ENCODE data around the gene ZNF697. TPM values are rescaled to one million over a fixed set of nuclear protein-coding genes. Genes with fewer than 3 reads are reported as not detected.
A peak's percentile ranks its signal among the peaks of the same experiment; 100 is the strongest.

The ZNF697 gene
- total RNA-seq, 1 donor from 2014 or later, result 8.3 TPM

- Histone ChIP-seq H3K36me3 (no peaks in the 10 kb centered on the region), H3K79me2 (ENCODE audit: low read depth) (peaks cover 6% of the 10 kb centered on the region), H2AFZ (replicated peaks) (no peak overlapping the region), H3K27ac (no peak overlapping the region), H3K4me2 (no peak overlapping the region), H4K20me1 (ENCODE audit: low read depth) (peaks cover 8% of the 10 kb centered on the region), H3K4me1 (peaks cover 10% of the 10 kb centered on the region), H3K4me3 (no peak overlapping the region), H3K9ac (no peak overlapping the region), H3F3A (ENCODE audit: low read depth) (peaks cover 3% of the 10 kb centered on the region), H3K27me3 (peaks cover 21% of the 10 kb centered on the region), H3K9me3 (ENCODE audit: low read depth) (no peaks in the 10 kb centered on the region)
- Mint-ChIP-seq H3K36me3 (no peaks in the 10 kb centered on the region), H3K27ac (no peak overlapping the region), H3K9me3 (no peaks in the 10 kb centered on the region), H3K4me1 (peaks cover 9% of the 10 kb centered on the region), H3K27me3 (ENCODE audit: insufficient read depth, low read depth) (peaks cover 4% of the 10 kb centered on the region), H3K4me3 (no peak overlapping the region)
- DNase-seq (ENCODE audit: low spot score), result no peak
- TF ChIP-seq CTCF (IDR thresholded peaks at IDR 0.05), result no peak
- TF ChIP-seq EZH2 (IDR thresholded peaks at IDR 0.05), result no peak
- TF ChIP-seq EZH2phosphoT487 (IDR thresholded peaks at IDR 0.05), result no peak
Observed at GRCh38 chr1:119651641-119652040, 3.6 kb upstream of the ZNF697 start.

- peaks cover 21% of the 10 kb centered on the region for H3K27me3 ChIP-seq
- H3K4me3 Mint-ChIP-seq, result no peak overlapping the region
Observed at GRCh38 chr1:119651133-119651532, 3.1 kb upstream of the ZNF697 start.

GRCh38 chr1:119648620-119649004, 546 bp upstream of the ZNF697 start:
- Mint-ChIP-seq H3K9me3 (no peaks in the 10 kb centered on the region), H3K4me3 (peak overlapping the region; percentile 94), H3K27ac (no peak overlapping the region), H3K27me3 (ENCODE audit: insufficient read depth, low read depth) (no peaks in the 10 kb centered on the region), H3K36me3 (no peaks in the 10 kb centered on the region), H3K4me1 (peaks cover 18% of the 10 kb centered on the region)
- Histone ChIP-seq H3K79me2 (ENCODE audit: low read depth) (peaks cover 28% of the 10 kb centered on the region), H3K4me2 (peak overlapping the region; percentile 95), H3K27me3 (peaks cover 21% of the 10 kb centered on the region), H4K20me1 (ENCODE audit: low read depth) (peaks cover 35% of the 10 kb centered on the region), H3K27ac (no peak overlapping the region), H3K4me1 (peaks cover 15% of the 10 kb centered on the region), H2AFZ (replicated peaks) (peak overlapping the region; percentile 87), H3K4me3 (peak overlapping the region; percentile 99), H3K9me3 (ENCODE audit: low read depth) (no peaks in the 10 kb centered on the region), H3F3A (ENCODE audit: low read depth) (peaks cover 3% of the 10 kb centered on the region), H3K9ac (peak overlapping the region; percentile 3), H3K36me3 (no peaks in the 10 kb centered on the region)
- no peak for DNase-seq (ENCODE audit: low spot score)
- no peak for TF ChIP-seq CTCF (IDR thresholded peaks at IDR 0.05)
- no peak for TF ChIP-seq EZH2 (IDR thresholded peaks at IDR 0.05)
- TF ChIP-seq EZH2phosphoT487 (IDR thresholded peaks at IDR 0.05), result no peak

More at GRCh38 chr1:119651133-119651532, 3.1 kb upstream of the ZNF697 start:
- peaks cover 3% of the 10 kb centered on the region for H3F3A ChIP-seq (ENCODE audit: low read depth)
- H3K9ac ChIP-seq, result no peak overlapping the region
- Mint-ChIP-seq H3K4me1 (peaks cover 14% of the 10 kb centered on the region), H3K36me3 (no peaks in the 10 kb centered on the region), H3K27ac (no peak overlapping the region), H3K9me3 (no peaks in the 10 kb centered on the region), H3K27me3 (ENCODE audit: insufficient read depth, low read depth) (peaks cover 2% of the 10 kb centered on the region)
- H3K36me3 ChIP-seq, result no peaks in the 10 kb centered on the region
- H3K27ac ChIP-seq, result no peak overlapping the region
- no peak for DNase-seq (ENCODE audit: low spot score)
- peaks cover 11% of the 10 kb centered on the region for H3K79me2 ChIP-seq (ENCODE audit: low read depth)
- no peak overlapping the region for H2AFZ ChIP-seq (replicated peaks)
- no peak for TF ChIP-seq EZH2 (IDR thresholded peaks at IDR 0.05)
- TF ChIP-seq EZH2phosphoT487 (IDR thresholded peaks at IDR 0.05), result no peak
- no peak for TF ChIP-seq CTCF (IDR thresholded peaks at IDR 0.05)
- H3K4me2 ChIP-seq, result peak overlapping the region; percentile 14
- H4K20me1 ChIP-seq (ENCODE audit: low read depth), result peaks cover 13% of the 10 kb centered on the region
- H3K4me1 ChIP-seq, result peaks cover 15% of the 10 kb centered on the region
- no peak overlapping the region for H3K4me3 ChIP-seq
- H3K9me3 ChIP-seq (ENCODE audit: low read depth), result no peaks in the 10 kb centered on the region

Data from neural progenitor cell (in vitro differentiated cells).